ENCODE measurements around the gene MDM1. TPM values are rescaled to one million over a fixed set of nuclear protein-coding genes. Genes with fewer than 3 reads are reported as not detected.

MDM1 gene
- total RNA-seq, 4 donors from 2014 or later: 5.9 to 9.3 (median 7.6) TPM

DNA sequence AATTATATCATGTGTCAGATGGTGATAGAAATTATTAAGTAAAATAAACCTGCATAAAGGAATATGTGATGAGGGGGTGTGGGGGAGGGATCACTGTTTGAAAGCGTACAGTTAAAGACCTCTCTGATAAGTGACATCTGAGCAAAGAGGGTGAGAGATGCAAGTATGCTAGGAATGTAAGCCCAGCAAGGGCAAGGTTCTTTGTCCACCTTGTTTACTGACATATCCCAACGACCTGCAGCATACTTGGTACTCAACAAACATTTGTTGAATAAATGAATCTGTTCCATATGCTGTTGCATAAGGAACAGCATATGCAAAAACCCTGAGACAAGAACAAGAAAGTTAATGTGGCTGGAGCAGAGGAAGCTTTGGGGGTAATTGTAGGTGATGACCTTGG, 12.0 kb upstream of the MDM1 start:
- no peak for DNase-seq (ENCODE audit: low spot score in 2 of 2)
- TF ChIP-seq POLR2A (IDR thresholded peaks at IDR 0.05): no peak
- TF ChIP-seq, protein P1, sequence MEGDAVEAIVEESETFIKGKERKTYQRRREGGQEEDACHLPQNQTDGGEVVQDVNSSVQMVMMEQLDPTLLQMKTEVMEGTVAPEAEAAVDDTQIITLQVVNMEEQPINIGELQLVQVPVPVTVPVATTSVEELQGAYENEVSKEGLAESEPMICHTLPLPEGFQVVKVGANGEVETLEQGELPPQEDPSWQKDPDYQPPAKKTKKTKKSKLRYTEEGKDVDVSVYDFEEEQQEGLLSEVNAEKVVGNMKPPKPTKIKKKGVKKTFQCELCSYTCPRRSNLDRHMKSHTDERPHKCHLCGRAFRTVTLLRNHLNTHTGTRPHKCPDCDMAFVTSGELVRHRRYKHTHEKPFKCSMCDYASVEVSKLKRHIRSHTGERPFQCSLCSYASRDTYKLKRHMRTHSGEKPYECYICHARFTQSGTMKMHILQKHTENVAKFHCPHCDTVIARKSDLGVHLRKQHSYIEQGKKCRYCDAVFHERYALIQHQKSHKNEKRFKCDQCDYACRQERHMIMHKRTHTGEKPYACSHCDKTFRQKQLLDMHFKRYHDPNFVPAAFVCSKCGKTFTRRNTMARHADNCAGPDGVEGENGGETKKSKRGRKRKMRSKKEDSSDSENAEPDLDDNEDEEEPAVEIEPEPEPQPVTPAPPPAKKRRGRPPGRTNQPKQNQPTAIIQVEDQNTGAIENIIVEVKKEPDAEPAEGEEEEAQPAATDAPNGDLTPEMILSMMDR (IDR thresholded peaks at IDR 0.05): no peak
- H3K4me3 ChIP-seq (ENCODE audit: low read depth, poor library complexity, severe bottlenecking): no peak overlapping the region
- 30 to 39% methylated on average over 2 of the region's 2 CpGs for WGBS, 2 donors
- intact Hi-C loops (cut with DNase I; ENCODE audit: low total_unique reads): no loop called here

DNA sequence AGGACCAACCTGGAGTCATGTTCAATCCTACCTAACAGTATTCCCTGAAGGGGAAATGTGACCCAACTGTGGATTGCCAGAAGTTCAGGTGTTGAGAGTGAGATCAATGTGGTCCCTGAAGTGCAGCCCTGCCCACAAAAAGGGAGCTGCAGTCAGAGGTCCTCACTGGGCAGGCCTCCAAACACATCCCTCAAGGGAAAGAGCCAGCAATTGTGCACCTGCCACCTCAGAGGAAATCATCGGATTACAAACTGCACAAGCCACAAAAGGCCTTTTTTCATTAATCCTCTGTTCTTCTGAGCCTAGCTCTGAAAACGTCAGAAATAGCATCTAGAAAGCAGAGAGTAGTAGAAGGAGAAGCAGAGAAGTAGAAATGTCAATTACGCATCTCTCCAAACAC, 10.8 kb upstream of the MDM1 start:
- DNase-seq (ENCODE audit: low spot score in 2 of 2): no peak
- TF ChIP-seq, protein P1 (IDR thresholded peaks at IDR 0.05): no peak
- TF ChIP-seq POLR2A (IDR thresholded peaks at IDR 0.05): no peak
- H3K4me3 ChIP-seq (ENCODE audit: low read depth, poor library complexity, severe bottlenecking): no peak overlapping the region
- intact Hi-C loops (cut with DNase I; ENCODE audit: low total_unique reads): no loop called here
- 54 to 64% methylated on average over 3 of the region's 3 CpGs for WGBS, 2 donors

DNA sequence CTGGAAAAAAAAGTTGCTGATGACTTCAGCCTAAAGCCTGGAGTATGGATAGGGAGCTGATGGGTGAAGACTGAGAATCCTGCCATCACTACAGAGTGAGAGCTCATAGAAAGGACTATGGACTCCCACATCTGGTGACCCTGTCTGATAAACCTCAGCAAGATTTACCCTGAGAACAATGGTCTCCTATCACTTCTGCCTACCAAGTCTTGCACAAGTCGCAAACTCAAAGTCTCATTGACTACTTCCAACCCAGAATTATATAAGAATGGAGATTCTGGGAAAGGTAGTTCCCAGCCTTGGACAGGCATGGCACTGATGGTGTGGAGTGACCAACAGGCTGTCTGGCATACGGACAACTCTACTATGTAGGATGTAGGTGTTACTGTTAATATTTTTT, 9.7 kb upstream of the MDM1 start:
- intact Hi-C loops (cut with DNase I; ENCODE audit: low total_unique reads): no loop called here
- WGBS, 2 donors: 91 to 97% methylated on average over 2 of the region's 2 CpGs
- no peak overlapping the region for H3K4me3 ChIP-seq (ENCODE audit: low read depth, poor library complexity, severe bottlenecking)
- TF ChIP-seq, protein P1 (IDR thresholded peaks at IDR 0.05): no peak
- no peak for TF ChIP-seq POLR2A (IDR thresholded peaks at IDR 0.05)
- DNase-seq (ENCODE audit: low spot score in 2 of 2): no peak

DNA sequence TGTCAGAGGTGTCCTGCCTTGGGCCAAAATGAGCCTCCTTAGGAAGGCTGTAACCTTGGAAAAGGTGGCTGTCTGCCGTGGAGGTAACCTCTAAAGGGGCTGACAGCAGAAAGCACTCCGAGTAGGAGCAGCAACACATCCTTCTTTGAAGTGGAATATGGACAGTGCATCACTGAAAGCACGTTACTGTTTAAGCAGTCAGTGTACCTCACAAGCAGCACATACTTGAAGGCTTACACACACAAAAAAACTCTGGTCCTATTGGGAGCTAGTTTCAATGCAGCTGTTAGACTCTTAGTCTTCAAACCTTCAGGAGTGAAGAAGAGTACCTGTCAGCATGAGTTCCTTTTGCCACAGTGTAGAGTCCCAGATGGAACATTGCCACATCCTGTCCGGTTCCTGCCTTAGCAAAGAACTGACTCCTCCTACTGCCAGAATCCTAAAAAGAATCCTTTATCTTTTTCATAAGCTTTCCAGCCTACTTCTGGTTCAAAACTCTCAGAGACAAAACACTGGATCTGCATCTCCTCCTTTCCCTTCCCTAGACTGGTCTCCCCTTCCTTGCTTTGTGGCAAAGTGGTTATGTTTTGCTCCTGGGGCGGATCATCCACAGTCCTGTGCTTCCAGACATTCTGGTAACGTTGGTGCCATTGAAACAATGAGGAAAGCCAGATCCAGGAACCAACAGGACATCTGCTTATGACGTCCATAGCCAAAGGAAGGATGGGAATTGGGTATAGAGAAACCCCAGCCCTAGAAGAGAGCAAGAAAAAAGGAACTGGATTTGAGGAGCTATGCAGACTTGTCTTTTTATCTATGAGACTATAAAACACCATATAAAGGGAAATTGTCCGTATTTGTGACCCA, 8.5 kb upstream of the MDM1 start:
- no peak for DNase-seq (ENCODE audit: low spot score in 2 of 2)
- WGBS, 2 donors: 52 to 55% methylated on average over 8 of the region's 8 CpGs
- no peak for TF ChIP-seq POLR2A (IDR thresholded peaks at IDR 0.05)
- TF ChIP-seq, protein P1 (IDR thresholded peaks at IDR 0.05): no peak
- intact Hi-C loops (cut with DNase I; ENCODE audit: low total_unique reads): no loop called here
- no peak overlapping the region for H3K4me3 ChIP-seq (ENCODE audit: low read depth, poor library complexity, severe bottlenecking)

DNA sequence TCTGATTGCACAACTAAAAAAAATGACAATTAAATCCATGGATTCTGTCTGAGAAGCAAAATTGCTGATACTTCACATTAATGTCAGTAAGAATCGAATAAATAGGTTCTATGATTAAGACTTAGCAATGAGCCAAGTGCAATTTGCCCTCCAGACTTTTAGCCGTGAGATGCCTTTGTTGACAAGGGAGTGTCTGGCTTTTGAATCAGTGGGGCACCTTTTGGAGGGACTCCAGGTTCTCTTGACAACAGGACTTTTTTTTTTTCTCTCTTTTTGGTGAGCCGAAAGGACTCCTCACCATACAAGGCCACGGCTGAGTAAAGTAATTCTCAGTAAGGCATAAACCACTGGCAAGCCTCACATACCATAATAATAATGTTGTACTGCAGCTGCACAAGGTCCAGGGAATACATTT, 4.7 kb upstream of the MDM1 start:
- H3K4me3 ChIP-seq (ENCODE audit: low read depth, poor library complexity, severe bottlenecking): no peak overlapping the region
- intact Hi-C loops (cut with DNase I; ENCODE audit: low total_unique reads): no loop called here
- no peak for TF ChIP-seq POLR2A (IDR thresholded peaks at IDR 0.05)
- TF ChIP-seq, protein P1 (IDR thresholded peaks at IDR 0.05): no peak
- no peak for DNase-seq (ENCODE audit: low spot score in 2 of 2)
- WGBS, 2 donors: 36 to 46% methylated on average over 4 of the region's 4 CpGs

Data from lower leg skin (tissue), 4 donors.